OCI-M2 (cell line): ENCODE data around the gene GKN1.
"Not testable (repeated sequence)": the region's sequence is repeated elsewhere in the genome, so short reads cannot be mapped to it uniquely, and the experiment has no call there.

Experiments
- DNase-seq: peaks from one replicate; lab custom pipeline; 2025; ENCODE audit not compliant: unreplicated experiment; lab: John Stamatoyannopoulos, UW

Gene GKN1

GRCh38 chr2:68955432-68955831, 19.0 kb upstream of the GKN1 start:
- DNase-seq = not testable (repeated sequence)

DNA sequence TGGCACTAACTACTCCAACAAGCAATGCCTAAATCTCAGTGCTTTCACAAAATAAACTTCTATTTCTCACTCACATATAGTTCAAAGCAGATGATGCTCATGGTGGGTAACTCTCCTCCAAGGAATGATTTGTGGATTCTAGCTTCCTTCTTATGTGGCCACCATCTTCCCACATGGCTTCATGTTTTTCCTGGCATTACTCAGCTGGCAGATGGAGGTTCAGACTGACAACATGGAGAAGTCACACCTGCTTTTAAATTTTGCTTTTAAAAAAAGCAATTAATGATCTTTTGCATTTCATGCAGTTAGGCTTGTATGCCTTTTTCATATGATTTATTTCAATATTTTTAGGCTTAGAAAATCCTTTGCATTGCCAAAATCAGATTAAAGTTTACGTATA, 15.4 kb upstream of the GKN1 start:
- DNase-seq = no peak

GRCh38 chr2:68961380-68961779, 13.1 kb upstream of the GKN1 start:
- no peak for DNase-seq

DNA sequence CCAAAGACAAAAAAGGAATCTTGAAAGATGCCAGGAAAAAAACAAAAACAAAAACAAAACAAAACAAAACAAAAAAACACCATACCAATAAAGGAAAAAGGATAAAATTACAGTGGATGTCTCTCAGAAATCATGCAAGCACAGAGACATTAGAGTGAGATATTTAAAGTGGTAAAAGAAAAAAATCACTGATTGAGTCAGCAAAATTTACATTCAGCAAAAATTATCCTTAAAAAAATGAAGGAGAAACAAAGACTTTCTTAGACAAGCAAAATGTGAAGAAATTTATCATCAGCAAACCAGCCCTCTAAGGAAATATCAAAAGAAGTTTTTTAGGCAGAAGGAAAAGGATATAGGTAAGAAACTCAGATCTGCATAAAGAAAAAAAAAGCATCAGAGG, 10.2 kb upstream of the GKN1 start:
- DNase-seq = no peak

DNA sequence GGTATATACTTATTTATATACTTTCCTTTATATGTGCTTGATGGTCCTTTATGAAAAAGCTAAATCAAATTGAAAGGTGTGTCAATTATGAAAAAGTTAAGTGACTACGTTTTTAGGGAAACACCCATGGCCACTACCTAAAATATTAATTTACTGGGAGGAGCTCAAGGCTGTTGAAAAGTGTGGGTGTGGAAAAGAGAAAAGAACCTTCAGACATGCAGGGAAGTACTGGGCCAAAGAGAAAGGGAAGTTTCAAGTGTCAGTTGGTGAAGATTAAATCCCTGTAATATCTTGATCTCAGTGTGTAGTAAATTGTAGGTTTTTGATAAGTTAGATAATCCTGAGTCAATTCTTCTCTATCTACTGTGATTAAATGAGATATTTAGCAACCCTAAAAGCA, 6.2 kb upstream of the GKN1 start:
- DNase-seq = no peak

- no peak for DNase-seq
Observed at GRCh38 chr2:68969736-68970490, 4.5 kb upstream of the GKN1 start.

GRCh38 chr2:68970566-68971265, 3.7 kb upstream of the GKN1 start:
- no peak for DNase-seq

DNA sequence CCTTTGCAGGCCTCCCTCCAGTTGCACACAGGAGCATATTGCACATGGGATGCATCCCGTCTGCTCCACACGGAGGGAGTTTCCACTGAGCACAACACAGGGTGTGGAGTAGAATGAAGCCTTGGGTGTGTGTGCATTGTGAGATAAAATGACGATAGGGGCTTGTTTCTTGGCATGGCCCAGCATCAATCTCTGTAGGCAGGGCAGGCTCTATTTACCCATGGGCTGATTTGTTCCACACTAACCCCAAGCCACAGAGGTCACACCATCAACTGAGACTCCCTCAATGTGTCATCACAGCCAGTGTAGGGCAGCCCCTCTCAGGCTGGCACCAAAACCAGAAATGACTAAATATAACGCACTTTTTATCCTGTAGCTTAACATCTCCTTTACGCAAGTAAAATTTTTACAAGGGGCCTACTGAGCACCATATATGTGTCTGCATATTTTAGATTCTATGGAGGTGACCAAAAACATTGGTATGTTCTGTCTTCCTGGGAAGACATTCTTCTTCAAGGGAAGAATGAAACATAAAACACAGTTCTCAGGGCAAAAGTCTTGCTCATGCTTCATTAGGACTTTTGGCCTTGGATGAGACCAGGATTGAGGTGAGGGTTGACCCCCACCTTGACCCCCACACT, 2.7 kb upstream of the GKN1 start:
- DNase-seq = no peak

GRCh38 chr2:68974946-68975665, 670 bp downstream of the GKN1 start:
- no peak for DNase-seq

DNA sequence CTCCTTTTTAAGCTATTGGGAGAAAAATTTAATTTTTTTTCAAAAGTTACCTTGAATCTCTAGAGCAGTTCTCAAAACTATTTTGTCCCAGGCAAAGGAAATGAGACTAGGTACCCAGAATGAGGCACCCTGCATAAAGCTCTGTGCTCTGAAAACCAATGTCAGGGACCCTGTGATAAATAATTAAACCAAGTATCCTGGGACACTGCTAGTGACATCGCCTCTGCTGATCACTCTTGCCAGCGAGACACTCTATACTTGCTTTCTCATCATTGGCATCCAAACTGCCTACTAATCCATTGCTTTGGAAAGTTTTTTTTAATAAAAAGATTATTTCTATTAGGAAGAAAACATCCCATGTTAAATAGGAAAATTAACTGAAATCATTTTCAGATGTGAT, 1.4 kb downstream of the GKN1 start:
- DNase-seq = no peak

DNA sequence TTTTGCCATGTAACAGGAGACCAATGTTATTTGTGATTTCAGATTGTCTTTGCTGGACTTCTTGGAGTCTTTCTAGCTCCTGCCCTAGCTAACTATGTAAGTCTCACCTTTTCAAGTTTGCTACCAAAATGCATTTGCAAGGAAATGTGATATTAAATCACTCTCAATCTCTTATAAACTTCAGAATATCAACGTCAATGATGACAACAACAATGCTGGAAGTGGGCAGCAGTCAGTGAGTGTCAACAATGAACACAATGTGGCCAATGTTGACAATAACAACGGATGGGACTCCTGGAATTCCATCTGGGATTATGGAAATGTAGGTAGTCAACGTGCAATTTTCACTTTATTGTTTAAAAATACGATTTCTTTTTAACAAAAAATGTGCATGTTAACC, 3.0 kb downstream of the GKN1 start:
- DNase-seq = no peak

DNA sequence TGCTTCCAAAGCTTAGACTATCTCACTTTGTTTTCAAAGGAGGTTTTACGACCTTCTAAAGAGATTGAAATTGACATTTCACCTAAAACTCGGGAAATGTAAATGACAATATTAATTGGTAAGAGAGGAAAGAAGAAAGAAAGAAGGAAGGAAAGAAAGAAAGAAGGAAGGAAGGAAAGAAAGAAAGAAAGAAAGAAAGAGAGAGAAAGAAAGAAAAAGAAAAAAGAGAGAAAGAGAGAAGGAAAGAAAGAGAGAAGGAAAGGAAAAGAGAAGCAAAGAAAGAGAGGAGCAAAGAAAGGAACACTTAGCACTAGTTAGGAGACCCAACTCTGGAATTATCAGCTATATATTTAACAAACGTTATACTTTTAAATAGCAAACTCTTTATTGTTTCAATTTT, 3.7 kb downstream of the GKN1 start:
- DNase-seq = no peak

DNA sequence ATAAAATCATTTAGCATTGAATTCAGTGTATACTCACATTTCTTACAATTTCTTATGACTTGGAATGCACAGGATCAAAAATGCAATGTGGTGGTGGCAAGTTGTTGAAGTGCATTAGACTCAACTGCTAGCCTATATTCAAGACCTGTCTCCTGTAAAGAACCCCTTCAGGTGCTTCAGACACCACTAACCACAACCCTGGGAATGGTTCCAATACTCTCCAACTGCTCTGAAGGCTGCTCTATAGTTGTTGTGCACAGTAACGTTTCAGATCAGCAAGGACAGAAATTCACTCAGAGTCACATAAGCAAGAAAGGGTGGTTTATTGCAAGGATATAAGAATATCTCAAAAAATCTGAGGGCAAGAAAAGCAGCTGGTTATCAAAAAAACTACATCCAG, 6.5 kb downstream of the GKN1 start:
- no peak for DNase-seq

- DNase-seq = no peak
Observed at GRCh38 chr2:68987021-68987503, 12.6 kb downstream of the GKN1 start.

- no peak for DNase-seq
Observed at GRCh38 chr2:68989035-68989434, 14.6 kb downstream of the GKN1 start.

DNA sequence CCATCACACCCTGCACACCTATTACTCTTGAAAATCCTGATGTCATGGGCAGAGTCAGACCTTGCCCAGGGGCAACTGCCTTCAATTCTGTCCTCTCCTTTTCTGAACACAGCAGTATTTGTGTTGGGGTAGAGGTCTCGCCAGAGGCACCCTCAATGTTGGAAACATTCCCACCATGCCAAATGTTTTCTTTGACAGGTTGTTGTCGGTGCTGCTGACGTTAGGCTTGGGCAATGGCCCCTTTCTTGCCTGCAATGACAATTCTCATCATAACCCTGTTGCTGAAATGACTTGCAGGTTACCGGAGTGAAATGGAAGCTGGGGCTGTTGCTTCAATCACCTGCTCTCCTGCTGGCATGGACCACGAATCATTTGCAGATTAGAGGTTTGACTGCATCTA, 17.9 kb downstream of the GKN1 start:
- no peak for DNase-seq

GRCh38 chr2:68992933-68993332, 18.5 kb downstream of the GKN1 start:
- DNase-seq = no peak

DNA sequence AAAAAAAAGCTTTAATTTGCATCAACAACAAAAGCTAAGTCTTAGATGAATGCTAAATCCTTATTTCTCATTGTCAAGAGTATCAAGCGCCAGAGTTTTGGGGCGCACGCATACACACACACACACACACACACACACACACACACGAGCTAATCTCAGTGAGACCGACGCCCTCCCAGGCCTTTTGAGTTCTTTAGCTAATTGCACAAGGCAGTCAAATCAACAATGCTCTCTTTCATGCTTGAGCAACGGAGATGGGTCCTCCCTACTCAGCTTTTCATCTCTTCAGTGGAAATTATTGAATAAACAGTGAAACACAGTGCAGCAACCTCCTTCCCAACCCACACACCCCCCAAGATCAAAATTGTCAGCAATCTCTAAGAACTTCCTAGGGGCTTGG, 19.2 kb downstream of the GKN1 start:
- DNase-seq = no peak

DNA sequence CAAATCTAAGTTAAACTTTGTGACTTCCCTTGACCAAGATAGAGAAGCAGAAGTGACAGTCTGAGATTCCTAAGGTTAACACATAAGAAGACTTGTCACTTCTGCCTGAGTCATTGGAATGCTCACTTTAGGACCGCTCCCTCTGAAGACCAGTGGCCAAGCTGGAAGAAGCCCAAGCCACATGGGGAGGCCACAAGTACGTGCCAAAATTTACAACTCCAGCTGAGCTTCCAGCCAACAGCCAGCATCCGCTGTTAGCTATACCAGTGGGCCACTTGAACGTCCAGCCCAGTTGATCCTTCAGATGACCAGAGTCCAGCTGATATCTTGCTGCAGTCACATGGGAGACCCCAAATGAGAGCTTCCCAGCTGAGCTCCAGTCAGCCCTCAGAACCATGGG, 20.4 kb downstream of the GKN1 start:
- DNase-seq = no peak

GRCh38 chr2:68995916-68996315, 21.5 kb downstream of the GKN1 start:
- DNase-seq = no peak

- no peak for DNase-seq
Observed at GRCh38 chr2:68997401-68997800, 23.0 kb downstream of the GKN1 start.

GRCh38 chr2:69001879-69002278, 27.4 kb downstream of the GKN1 start:
- no peak for DNase-seq
